Measurements from ENCODE around the gene FANCC. TPM values are rescaled to one million over a fixed set of nuclear protein-coding genes. Genes with fewer than 3 reads are reported as not detected.

The FANCC gene
- total RNA-seq, 4 donors from 2014 or later: 3.4 to 12.2 (median 5.6) TPM

DNA sequence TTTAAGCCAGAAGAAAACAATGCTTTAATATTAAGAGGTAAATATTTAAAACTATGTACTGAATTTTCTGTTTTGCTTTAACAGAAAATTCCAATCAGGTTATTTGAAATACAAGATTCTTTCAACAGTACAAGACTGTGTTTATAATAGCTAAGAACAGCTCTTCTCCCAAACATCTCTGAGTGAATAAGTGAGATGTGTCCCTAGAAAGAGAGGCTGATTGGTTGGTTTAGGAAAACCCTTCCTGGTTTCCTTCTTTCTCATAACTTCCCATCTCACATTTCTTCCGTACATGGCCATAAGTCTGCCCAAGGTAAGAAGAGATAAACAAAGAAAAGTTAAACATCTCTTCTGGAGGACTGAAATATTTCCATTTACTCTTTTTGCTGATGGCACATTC is 145.9 kb downstream of the FANCC start:
- TF ChIP-seq, protein P1, sequence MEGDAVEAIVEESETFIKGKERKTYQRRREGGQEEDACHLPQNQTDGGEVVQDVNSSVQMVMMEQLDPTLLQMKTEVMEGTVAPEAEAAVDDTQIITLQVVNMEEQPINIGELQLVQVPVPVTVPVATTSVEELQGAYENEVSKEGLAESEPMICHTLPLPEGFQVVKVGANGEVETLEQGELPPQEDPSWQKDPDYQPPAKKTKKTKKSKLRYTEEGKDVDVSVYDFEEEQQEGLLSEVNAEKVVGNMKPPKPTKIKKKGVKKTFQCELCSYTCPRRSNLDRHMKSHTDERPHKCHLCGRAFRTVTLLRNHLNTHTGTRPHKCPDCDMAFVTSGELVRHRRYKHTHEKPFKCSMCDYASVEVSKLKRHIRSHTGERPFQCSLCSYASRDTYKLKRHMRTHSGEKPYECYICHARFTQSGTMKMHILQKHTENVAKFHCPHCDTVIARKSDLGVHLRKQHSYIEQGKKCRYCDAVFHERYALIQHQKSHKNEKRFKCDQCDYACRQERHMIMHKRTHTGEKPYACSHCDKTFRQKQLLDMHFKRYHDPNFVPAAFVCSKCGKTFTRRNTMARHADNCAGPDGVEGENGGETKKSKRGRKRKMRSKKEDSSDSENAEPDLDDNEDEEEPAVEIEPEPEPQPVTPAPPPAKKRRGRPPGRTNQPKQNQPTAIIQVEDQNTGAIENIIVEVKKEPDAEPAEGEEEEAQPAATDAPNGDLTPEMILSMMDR (IDR thresholded peaks at IDR 0.05; ENCODE audit: low read depth): no peak

DNA sequence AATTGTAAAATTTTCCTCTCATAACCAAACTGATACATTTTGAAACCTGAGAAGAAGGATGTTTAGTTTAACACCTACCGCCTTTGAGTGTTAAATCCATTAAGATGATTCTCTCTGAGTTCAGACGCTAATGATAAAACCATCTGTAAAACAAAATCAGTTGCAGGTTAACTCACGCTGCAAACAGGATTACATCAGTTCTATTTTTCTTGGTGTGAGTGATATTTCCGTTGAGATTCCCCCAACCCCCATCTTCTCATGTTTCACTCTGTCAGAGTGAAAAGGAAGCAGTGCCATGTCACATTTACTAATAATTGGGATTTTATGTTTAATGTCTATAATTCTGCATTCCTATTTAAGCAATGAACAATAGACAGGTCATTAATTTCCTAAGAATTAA is 146.5 kb downstream of the FANCC start:
- TF ChIP-seq, protein P1 (IDR thresholded peaks at IDR 0.05; ENCODE audit: low read depth): no peak

DNA sequence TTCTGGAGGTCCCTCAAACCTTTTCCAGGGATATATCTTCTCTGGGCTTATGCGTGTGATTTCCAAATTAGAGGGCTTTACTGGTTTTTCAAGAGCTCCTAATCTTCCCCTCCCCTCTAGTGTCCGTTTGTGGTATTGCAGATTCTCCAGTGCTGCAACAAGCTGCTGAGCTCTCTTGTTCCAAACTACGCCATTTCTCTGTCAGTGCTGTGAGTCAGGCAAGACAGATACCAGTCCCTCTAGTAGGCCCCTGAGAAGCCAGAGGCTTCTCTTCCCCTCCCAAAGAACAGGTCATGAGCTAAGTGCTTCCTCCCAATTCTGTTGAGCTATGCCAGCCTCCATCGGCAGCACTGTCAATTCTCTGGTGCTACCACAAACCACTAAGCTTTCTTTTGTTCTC is 149.5 kb downstream of the FANCC start:
- TF ChIP-seq, protein P1 (IDR thresholded peaks at IDR 0.05; ENCODE audit: low read depth): no peak

DNA sequence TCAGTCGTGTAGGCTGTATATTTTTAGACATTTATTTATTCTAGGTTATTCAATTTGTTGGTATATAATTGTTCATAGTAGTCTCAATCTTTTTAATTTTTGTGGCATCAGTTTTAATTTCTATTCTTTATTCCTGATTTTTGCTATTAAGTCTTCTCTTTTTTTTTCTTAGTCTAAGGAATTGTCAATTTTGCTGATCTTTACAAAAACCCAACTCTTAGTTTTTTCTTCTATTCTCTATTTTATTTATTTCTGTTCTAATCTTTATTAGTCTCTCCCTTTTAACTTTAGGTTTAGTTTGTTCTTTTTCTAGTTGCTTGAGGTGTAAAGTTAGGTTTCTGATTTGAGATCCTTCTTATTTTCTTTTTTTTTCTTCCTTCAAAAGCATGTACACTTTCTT is 152.5 kb downstream of the FANCC start:
- TF ChIP-seq, protein P1 (IDR thresholded peaks at IDR 0.05; ENCODE audit: low read depth): no peak

DNA sequence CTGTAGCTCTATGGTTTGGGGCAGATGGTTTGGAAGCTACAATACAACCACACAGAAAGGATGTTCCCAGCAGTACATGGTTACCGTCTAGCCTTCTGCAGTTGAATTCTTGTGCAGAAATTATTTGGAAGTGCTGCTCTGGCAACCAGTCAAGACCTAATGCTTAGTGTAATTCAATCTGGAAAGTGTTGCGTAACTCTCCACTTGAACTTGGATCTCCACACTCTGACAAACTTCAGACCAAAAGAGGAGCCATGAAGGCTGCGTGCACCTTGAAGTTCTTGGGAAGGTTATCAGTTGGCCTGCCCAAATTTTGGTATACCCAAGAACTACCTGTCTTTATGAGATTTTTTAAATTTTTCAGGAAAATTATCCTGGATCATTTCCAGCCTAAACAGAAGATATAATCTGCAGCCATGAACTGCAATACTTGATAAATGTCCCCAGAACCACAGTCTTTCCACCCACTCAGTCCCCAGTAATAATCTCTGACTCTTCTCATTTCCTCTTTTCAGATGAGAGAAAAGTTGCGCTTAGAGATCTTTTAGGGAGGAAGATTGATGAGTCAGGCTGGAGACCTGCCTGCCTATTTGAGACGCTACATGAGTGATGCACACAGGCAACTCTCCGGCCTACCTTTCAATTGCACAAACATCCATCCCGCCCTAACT is 159.9 kb downstream of the FANCC start:
- TF ChIP-seq, protein P1 (IDR thresholded peaks at IDR 0.05; ENCODE audit: low read depth): no peak

DNA sequence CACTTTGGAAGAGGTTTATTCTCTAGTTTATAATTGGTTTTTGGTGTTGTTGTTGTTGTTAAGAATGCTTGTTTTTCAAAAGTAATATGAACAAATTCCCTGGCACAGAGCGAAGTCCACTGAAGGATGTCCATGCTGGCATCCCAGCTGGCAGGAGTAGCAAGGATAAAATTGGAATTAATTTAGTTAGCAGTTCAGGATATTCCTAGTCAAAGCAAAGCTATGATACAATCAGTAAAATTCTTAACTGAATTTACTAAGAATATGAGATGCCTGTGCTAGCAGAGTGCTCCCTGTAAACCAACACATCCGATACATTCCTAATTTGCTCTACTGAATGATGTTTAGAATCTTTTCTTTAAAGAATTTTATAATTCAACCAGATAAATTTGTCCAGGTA is 161.4 kb downstream of the FANCC start:
- TF ChIP-seq, protein P1 (IDR thresholded peaks at IDR 0.05; ENCODE audit: low read depth): no peak

DNA sequence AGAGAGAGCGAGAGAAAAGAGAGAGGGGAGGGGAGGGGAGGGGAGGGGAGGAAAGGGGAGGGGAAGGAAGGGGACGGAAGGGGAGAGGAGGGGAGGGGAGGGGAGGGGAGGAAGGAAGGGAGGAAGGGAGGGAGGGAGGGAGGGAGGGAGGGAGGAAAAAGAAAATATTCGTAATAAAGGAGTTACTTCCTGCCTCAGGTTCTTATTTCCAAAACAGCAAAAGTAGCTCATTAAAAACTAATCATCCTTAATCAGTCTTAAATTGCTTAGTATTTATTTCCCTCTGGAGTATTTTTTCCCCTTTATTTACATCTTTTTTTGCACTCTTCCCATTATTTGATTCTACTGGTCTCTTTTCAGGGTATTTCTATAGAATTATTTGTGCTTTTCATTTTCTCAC is 162.3 kb downstream of the FANCC start:
- TF ChIP-seq, protein P1 (IDR thresholded peaks at IDR 0.05; ENCODE audit: low read depth): no peak

All from subcutaneous adipose tissue (tissue), 4 donors.